Measurements from ENCODE around the gene ERVFRD-1. TPM values are rescaled to one million over a fixed set of nuclear protein-coding genes. Genes with fewer than 3 reads are reported as not detected.
A peak's percentile ranks its signal among the peaks of the same experiment; 100 is the strongest.

The ERVFRD-1 gene
- total and polyA plus RNA-seq, 2 of the 13 experiments (the other 11 are each of a cell fraction or from before 2014, with no cell fraction given): not detected

- TF ChIP-seq ZKSCAN8 (CRISPR knock-in tag; IDR thresholded peaks at IDR 0.05; ENCODE audit: borderline replicate concordance) (no peak), DMTF1 (CRISPR knock-in tag; IDR thresholded peaks at IDR 0.05) (no peak), MAFG (CRISPR knock-in tag; IDR thresholded peaks at IDR 0.05) (no peak), ZNF784 (CRISPR knock-in tag; IDR thresholded peaks at IDR 0.05; ENCODE audit: borderline replicate concordance) (no peak), HNF1A (IDR thresholded peaks at IDR 0.05; ENCODE audit: low read depth) (peak; percentile 54), HNF1A (CRISPR knock-in tag; IDR thresholded peaks at IDR 0.05; ENCODE audit: borderline replicate concordance) (peak; percentile 61; the same call in 1 of the 2 replicates), ZFX (CRISPR knock-in tag; IDR thresholded peaks at IDR 0.05; ENCODE audit: low read depth) (no peak), SMARCE1 (IDR thresholded peaks at IDR 0.05; ENCODE audit: borderline replicate concordance) (no peak), ZNF790 (CRISPR knock-in tag; IDR thresholded peaks at IDR 0.05; ENCODE audit: borderline replicate concordance) (no peak), GATAD2A (CRISPR knock-in tag; IDR thresholded peaks at IDR 0.05) (peak; percentile 55; the same call in 1 of the 2 replicates), ZNF24 (IDR thresholded peaks at IDR 0.05) (0 out of 2 replicates have a peak, but pooled peaks have one; percentile 19), ZBTB33 (CRISPR knock-in tag; IDR thresholded peaks at IDR 0.05) (no peak), HMGA1 (CRISPR knock-in tag; conservative IDR thresholded peaks at IDR 0.05) (no peak), ZBTB3 (CRISPR knock-in tag; IDR thresholded peaks at IDR 0.05; ENCODE audit: borderline replicate concordance, low read depth) (no peak), SNRNP70 (IDR thresholded peaks at IDR 0.05; ENCODE audit: low read depth, low read length) (no peak), NR2F6 (IDR thresholded peaks at IDR 0.05) (peak; percentile 89), NR2F6 (CRISPR knock-in tag; IDR thresholded peaks at IDR 0.05) (peak; percentile 89), ZSCAN29 (CRISPR knock-in tag; conservative IDR thresholded peaks at IDR 0.05) (no peak), RFXAP (CRISPR knock-in tag; IDR thresholded peaks at IDR 0.05; ENCODE audit: borderline replicate concordance) (peak; percentile 57), ZNF335 (CRISPR knock-in tag; IDR thresholded peaks at IDR 0.05) (no peak), FOXO1 (CRISPR knock-in tag; IDR thresholded peaks at IDR 0.05) (peak; percentile 62; the same call in 1 of the 2 replicates)
These were observed 44.8 kb downstream of the ERVFRD-1 start (continued) for GRCh38 chr6:11066505-11067347.

Measured in HepG2 (cell line).